SK-MEL-5 (cell line): ENCODE data around the gene GEMIN5. TPM values are rescaled to one million over a fixed set of nuclear protein-coding genes. Genes with fewer than 3 reads are reported as not detected.
"Not testable (repeated sequence)": the region's sequence is repeated elsewhere in the genome, so short reads cannot be mapped to it uniquely, and the experiment has no call there.

Experiments
- DNase-seq: peaks from one replicate; pipeline ENCODE4 v3.0.0-alpha.2; 2016; ENCODE audit warnings: low read depth, low spot score
- in situ Hi-C: cut with HindIII; loops from 2 replicates; pipeline ENCODE4 v1.10.0; 2016; ENCODE audit warnings: low sequenced_read_pairs, high pct_unique_total_duplicates, low pct_unique_long_range_greater_than_20kb
- total RNA-seq: library from RNA; depleted of rRNA; stranded (reverse); fragments of >200 nt; shearing (Covaris generic); gene quantifications from 2 replicates; pipeline ENCODE4 v1.2.3, GENCODE V29; 2014

GEMIN5 gene
- total RNA-seq, 1 experiment from 2014 or later, result 20.2 TPM

GRCh38 chr5:154947778-154948177 is 9.8 kb upstream of the GEMIN5 start:
- DNase-seq, result peak; percentile 95
- in situ Hi-C loops, result no loop called here

- DNase-seq, result peak; percentile 34
- in situ Hi-C loops, result no loop called here
These were observed 7.8 kb upstream of the GEMIN5 start for GRCh38 chr5:154945695-154946301.

- no peak for DNase-seq
- in situ Hi-C loops, result no loop called here
These were observed 6.7 kb upstream of the GEMIN5 start for GRCh38 chr5:154944716-154945115.

GRCh38 chr5:154943527-154943926 is 5.5 kb upstream of the GEMIN5 start:
- no peak for DNase-seq
- in situ Hi-C loops, result no loop called here

- in situ Hi-C loops, result no loop called here
- peak; percentile 89 for DNase-seq
These were observed 3.0 kb upstream of the GEMIN5 start, which contains the start of gene MRPL22 for GRCh38 chr5:154940772-154941620. TSS of gene MRPL22 (plus strand) at chr5:154941073. CDS start at chr5:154941111, 38 bp downstream.

GRCh38 chr5:154940375-154940771 is 2.4 kb upstream of the GEMIN5 start:
- no peak for DNase-seq
- in situ Hi-C loops, result no loop called here

GRCh38 chr5:154939387-154939786 is 1.4 kb upstream of the GEMIN5 start:
- in situ Hi-C loops, DNase-seq: not testable (repeated sequence)

- in situ Hi-C loops, result no loop called here
- DNase-seq, result no peak
These were observed 759 bp downstream of the GEMIN5 start for GRCh38 chr5:154937186-154937717.

- no peak for DNase-seq
- in situ Hi-C loops, result no loop called here
These were observed 3.1 kb downstream of the GEMIN5 start for GRCh38 chr5:154934881-154935280.

- DNase-seq, result no peak
- in situ Hi-C loops, result no loop called here
These were observed 4.5 kb downstream of the GEMIN5 start for GRCh38 chr5:154933537-154933936.

- no peak for DNase-seq
These were observed 14.3 kb downstream of the GEMIN5 start for GRCh38 chr5:154923441-154924430.

GRCh38 chr5:154917757-154918156 is 20.3 kb downstream of the GEMIN5 start:
- in situ Hi-C loops, result no loop called here
- no peak for DNase-seq

More at GRCh38 chr5:154923441-154924430, 14.3 kb downstream of the GEMIN5 start:
- in situ Hi-C loops, result no loop called here

GRCh38 chr5:154916874-154917273 is 21.1 kb downstream of the GEMIN5 start:
- peak; percentile 43 for DNase-seq
- in situ Hi-C loops, result no loop called here

- in situ Hi-C loops, DNase-seq: not testable (repeated sequence)
These were observed 32.4 kb downstream of the GEMIN5 start for GRCh38 chr5:154905601-154906000.

- no peak for DNase-seq
- in situ Hi-C loops, result no loop called here
These were observed 36.1 kb downstream of the GEMIN5 start for GRCh38 chr5:154901913-154902312.

GRCh38 chr5:154901276-154901675 is 36.7 kb downstream of the GEMIN5 start:
- DNase-seq, result no peak
- in situ Hi-C loops, result no loop called here

GRCh38 chr5:154900066-154900465 is 37.9 kb downstream of the GEMIN5 start:
- in situ Hi-C loops, result no loop called here
- no peak for DNase-seq
